Astrocyte of the spinal cord (primary cell): ENCODE measurements around the gene KRTAP10-5.

ENCODE experiments used
- DNase-seq: peaks from one replicate; pipeline ENCODE4 v3.0.0; 2011; ENCODE audit warnings: low read depth, low spot score
- H3K4me3 ChIP-seq: 2 replicates; pipeline ENCODE4 v1.5.1; 2011; ENCODE audit warnings: low read depth, mild to moderate bottlenecking, low read length, moderate library complexity
- CTCF ChIP-seq: IDR thresholded peaks from 2 replicates; pipeline ENCODE4 v1.5.1; 2012; ENCODE audit warnings: low read depth, mild to moderate bottlenecking, low read length, inconsistent platforms
- in situ Hi-C: cut with HindIII; loops from 2 replicates; pipeline ENCODE4 v1.10.0; 2017; ENCODE audit warnings: low sequenced_read_pairs

Gene KRTAP10-5

GRCh38 chr21:44589586-44590305 is 9.3 kb upstream of the KRTAP10-5 start:
- in situ Hi-C loops: no loop called here
- H3K4me3 ChIP-seq: no peak overlapping the region
- no peak for DNase-seq
- no peak for TF ChIP-seq CTCF

- in situ Hi-C loops: no loop called here
- TF ChIP-seq CTCF: no peak
- H3K4me3 ChIP-seq: no peak overlapping the region
- DNase-seq: no peak
Measured at GRCh38 chr21:44589094-44589493, 8.7 kb upstream of the KRTAP10-5 start.

- no peak overlapping the region for H3K4me3 ChIP-seq
- DNase-seq: no peak
- TF ChIP-seq CTCF: no peak
- in situ Hi-C loops: no loop called here
Measured at GRCh38 chr21:44585892-44586291, 5.5 kb upstream of the KRTAP10-5 start.

- TF ChIP-seq CTCF: no peak
- no peak for DNase-seq
- no peak overlapping the region for H3K4me3 ChIP-seq
- in situ Hi-C loops: no loop called here
Measured at GRCh38 chr21:44583800-44584147, 3.4 kb upstream of the KRTAP10-5 start.

- no peak for TF ChIP-seq CTCF
- in situ Hi-C loops: no loop called here
- DNase-seq: no peak
- H3K4me3 ChIP-seq: no peak overlapping the region
Measured at GRCh38 chr21:44583089-44583799, 2.8 kb upstream of the KRTAP10-5 start.

- no peak for DNase-seq
- in situ Hi-C loops: no loop called here
- no peak for TF ChIP-seq CTCF
- no peak overlapping the region for H3K4me3 ChIP-seq
Measured at GRCh38 chr21:44582055-44582454, 1.7 kb upstream of the KRTAP10-5 start.
